Activated T-helper 1 cell treated with Interleukin-2 at 50 U/mL for 16 hours (primary cell): ENCODE data around the gene CLCN2.

ENCODE experiments used
- DNase-seq: peaks from one replicate; pipeline ENCODE4 v3.0.0-alpha.2; 2020; ENCODE audit warnings: low read depth

Gene CLCN2

GRCh38 chr3:184325269-184325668 lies 36.1 kb downstream of the CLCN2 start:
- no peak for DNase-seq

- DNase-seq = no peak
These were observed 37.7 kb downstream of the CLCN2 start for GRCh38 chr3:184323696-184324095.

- DNase-seq = no peak
These were observed 38.5 kb downstream of the CLCN2 start for GRCh38 chr3:184322731-184323487.

GRCh38 chr3:184321666-184322065 lies 39.7 kb downstream of the CLCN2 start:
- DNase-seq = no peak

GRCh38 chr3:184320104-184320445 lies 41.3 kb downstream of the CLCN2 start:
- no peak for DNase-seq

- DNase-seq = no peak
These were observed 44.2 kb downstream of the CLCN2 start for GRCh38 chr3:184317201-184317600.

GRCh38 chr3:184316792-184317191 lies 44.6 kb downstream of the CLCN2 start:
- DNase-seq = no peak

GRCh38 chr3:184315871-184316661 lies 45.3 kb downstream of the CLCN2 start:
- DNase-seq = no peak

GRCh38 chr3:184315543-184315867 lies 45.9 kb downstream of the CLCN2 start:
- no peak for DNase-seq

- peak; percentile 60 for DNase-seq
These were observed 46.5 kb downstream of the CLCN2 start for GRCh38 chr3:184314700-184315542.

GRCh38 chr3:184314363-184314699 lies 47.1 kb downstream of the CLCN2 start, which contains the start of gene EIF4G1:
EIF4G1 (plus strand) TSS chr3:184314606; CDS start chr3:184315797, 1,191 bp downstream.
- DNase-seq = peak; percentile 90

- DNase-seq = no peak
These were observed 49.8 kb downstream of the CLCN2 start for GRCh38 chr3:184311633-184312032.

- no peak for DNase-seq
These were observed 52.7 kb downstream of the CLCN2 start for GRCh38 chr3:184308744-184309143.

GRCh38 chr3:184307915-184308314 lies 53.5 kb downstream of the CLCN2 start:
- DNase-seq = no peak

- DNase-seq = no peak
These were observed 54.9 kb downstream of the CLCN2 start for GRCh38 chr3:184306341-184306972.

- DNase-seq = no peak
These were observed 55.8 kb downstream of the CLCN2 start for GRCh38 chr3:184305577-184305976.

- DNase-seq = no peak
These were observed 61.1 kb downstream of the CLCN2 start for GRCh38 chr3:184300378-184300720.

- no peak for DNase-seq
These were observed 61.7 kb downstream of the CLCN2 start for GRCh38 chr3:184299488-184300377.

GRCh38 chr3:184298759-184299487 lies 62.5 kb downstream of the CLCN2 start, which contains the start of gene PSMD2:
PSMD2 (plus strand) TSS chr3:184299241; CDS start chr3:184299267, 26 bp downstream.
- DNase-seq = peak; percentile 98

- no peak for DNase-seq
These were observed 64.8 kb downstream of the CLCN2 start for GRCh38 chr3:184296616-184297015.
